ENCODE results near the gene UBA5. TPM values are rescaled to one million over a fixed set of nuclear protein-coding genes. Genes with fewer than 3 reads are reported as not detected.
A peak's percentile ranks its signal among the peaks of the same experiment; 100 is the strongest.

UBA5 gene
- total and polyA plus RNA-seq, 2 of the 13 experiments (the other 11 are each of a cell fraction or from before 2014, with no cell fraction given), result 30.2 to 46.8 TPM

DNA sequence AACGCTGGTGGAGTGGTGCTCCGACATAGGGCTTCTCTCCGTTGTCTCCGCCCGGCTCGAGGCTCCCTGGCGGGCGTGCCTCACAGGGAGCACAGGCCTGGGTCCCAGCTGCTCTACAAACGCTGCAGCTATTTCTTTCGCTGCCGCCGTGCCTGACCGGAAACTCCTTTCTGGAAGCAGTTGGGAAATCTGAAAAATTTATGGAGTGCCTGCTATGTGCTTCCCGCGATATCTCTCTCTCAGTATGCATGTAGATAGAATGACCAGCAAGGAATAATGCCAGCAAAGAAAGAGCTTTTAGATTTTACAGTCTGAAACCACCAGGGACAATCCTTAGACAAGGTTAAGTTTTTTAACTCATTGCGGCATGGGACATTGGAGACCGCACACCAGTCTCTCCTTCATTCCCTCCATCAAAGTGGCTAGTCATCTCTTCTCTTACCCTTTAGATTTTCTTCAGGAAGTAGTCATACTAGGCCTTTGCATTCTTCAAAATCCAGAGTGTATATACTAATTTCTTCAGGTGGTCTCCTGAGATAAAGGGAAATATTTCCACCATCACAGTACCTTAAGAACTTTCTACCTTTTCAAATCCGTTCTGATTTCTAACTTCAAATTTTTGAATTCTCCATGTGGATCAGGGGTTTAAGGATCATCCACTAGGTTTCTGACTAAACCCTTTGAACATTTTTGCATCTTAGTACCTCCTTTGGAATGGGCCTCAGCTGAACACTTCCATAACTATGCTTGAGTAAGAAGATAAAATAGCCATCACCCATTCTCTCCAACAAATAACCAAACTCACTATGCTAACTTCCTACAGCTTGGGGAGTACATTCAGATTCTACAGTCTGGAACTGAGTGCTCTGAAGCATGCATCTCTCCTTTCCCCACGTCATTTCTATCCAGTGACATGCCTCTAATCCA, 63.2 kb downstream of the UBA5 start (continued):
- no peak for TF ChIP-seq TERF1 (CRISPR knock-in tag; IDR thresholded peaks at IDR 0.05)
- no peak for TF ChIP-seq PAF1 (CRISPR knock-in tag; IDR thresholded peaks at IDR 0.05)
- TF ChIP-seq KAT8 (CRISPR knock-in tag; IDR thresholded peaks at IDR 0.05), result peak; percentile 37; the same call in 1 of the 2 replicates
- TF ChIP-seq HOXA5 (CRISPR knock-in tag; IDR thresholded peaks at IDR 0.05), result peak; percentile 1; the same call in 1 of the 2 replicates
- 0 out of 2 replicates have a peak, but pooled peaks have one; percentile 28 for TF ChIP-seq HINFP (CRISPR knock-in tag; IDR thresholded peaks at IDR 0.05; ENCODE audit: low read depth)
- TF ChIP-seq TEAD3 (CRISPR knock-in tag; optimal IDR thresholded peaks at IDR 0.05; ENCODE audit: borderline replicate concordance), result peak; percentile 56
- TF ChIP-seq ZNF652 (CRISPR knock-in tag; IDR thresholded peaks at IDR 0.05; ENCODE audit: borderline replicate concordance, low read depth), result peak; percentile 61

DNA sequence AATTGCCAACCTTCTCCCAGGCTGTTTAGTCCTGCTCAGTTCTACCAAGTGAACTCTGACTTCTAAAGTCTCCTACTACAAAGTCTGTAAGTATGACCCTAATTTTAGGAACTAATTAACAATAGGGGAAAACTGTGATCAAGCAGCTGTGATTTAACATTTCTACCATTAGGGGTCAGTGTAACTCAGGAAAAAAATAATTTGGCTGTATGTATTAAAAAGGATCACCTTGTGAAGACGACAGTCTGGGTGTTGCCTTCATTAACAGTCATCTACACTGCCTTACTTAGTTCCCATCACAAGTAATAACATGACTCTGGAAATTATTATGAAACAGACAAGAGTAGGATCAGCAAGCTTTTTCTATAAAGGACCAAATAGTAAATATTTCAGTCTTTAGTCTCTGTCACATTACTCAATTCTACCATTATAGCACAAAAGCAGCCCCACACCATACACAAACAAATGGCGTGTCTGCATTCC, 66.3 kb downstream of the UBA5 start:
- Histone ChIP-seq H3K9me3 (ENCODE audit: low read length) (no peaks in the 10 kb centered on the region), H3K79me2 (ENCODE audit: insufficient read depth, low read length) (peaks cover 4% of the 10 kb centered on the region), H3K4me3 (replicated peaks in 1 of 3; ENCODE audit: insufficient read depth in 1 of 3, low read depth in 2 of 3, low read length in 3 of 3) (no peak overlapping the region), H3K27me3 (ENCODE audit: control insufficient read depth in 1 of 2, insufficient read depth in 2 of 2, low read length in 2 of 2) (no peaks in the 10 kb centered on the region; a peak in 1 of 5 replicates), H3K4me1 (ENCODE audit: insufficient read depth, low read length) (peaks cover 19% of the 10 kb centered on the region), H3K4me2 (ENCODE audit: low read depth, low read length) (no peak overlapping the region), H4K20me1 (ENCODE audit: insufficient read depth, low read length) (no peaks in the 10 kb centered on the region), H2AFZ (ENCODE audit: low read length) (no peak overlapping the region), H3K9ac (ENCODE audit: insufficient read depth, low read depth, low read length) (no peak overlapping the region), H3K27ac (ENCODE audit: extremely low read length, insufficient read depth, low read length) (no peak overlapping the region), H3K36me3 (replicated peaks in 1 of 2; ENCODE audit: control insufficient read depth in 1 of 2, insufficient read depth in 2 of 2, low read length in 2 of 2) (no peaks in the 10 kb centered on the region)
- WGBS (ENCODE audit: low lambda C conversion rate), result 3% methylated on average over 2 of the region's 2 CpGs
- ChIA-PET CTCF (ENCODE audit: low intra/inter-chr PET ratio, low total read pairs) (interaction anchor here (0.9 to 1.3 kb wide), 2 partner anchors 651 to 697 kb away, joined by 3 to 4 read pairs; no protein-coding TSS in a partner anchor), POLR2A (no interaction called here)
- DNase-seq (ENCODE audit: low spot score) (peak; percentile 39), ATAC-seq (no peak), FAIRE-seq (peak; percentile 79)
- no TSS peak for BruUV-seq (replicated peaks)
- intact Hi-C loops (cut with micrococcal nuclease; ENCODE audit: unreplicated experiment), result loop anchor here (1.0 to 10.0 kb wide), 3 partner anchors 315 to 848 kb away; partner anchors contain the start of gene CDV3
- in situ Hi-C loops (cut with HindIII; ENCODE audit: extremely low pct_ligation_motif_present, low pct_unique_long_range_greater_than_20kb), result no loop called here
- no peak for TF ChIP-seq POLR2A (IDR thresholded peaks at IDR 0.05; ENCODE audit: insufficient read depth in 1 of 2, low read depth in 2 of 2, low read length in 2 of 2)
- TF ChIP-seq ARID2 (CRISPR knock-in tag; IDR thresholded peaks at IDR 0.05; ENCODE audit: borderline replicate concordance), result no peak
- no peak for TF ChIP-seq HMGA1 (CRISPR knock-in tag; conservative IDR thresholded peaks at IDR 0.05)
- TF ChIP-seq TEAD3 (CRISPR knock-in tag; optimal IDR thresholded peaks at IDR 0.05; ENCODE audit: borderline replicate concordance), result peak; percentile 85
- TF ChIP-seq MIXL1 (CRISPR knock-in tag; IDR thresholded peaks at IDR 0.05), result peak; percentile 24; the same call in 1 of the 2 replicates
- TF ChIP-seq BHLHE40 (IDR thresholded peaks at IDR 0.05; ENCODE audit: low read length), result no peak
- TF ChIP-seq THAP11 (CRISPR knock-in tag; IDR thresholded peaks at IDR 0.05), result no peak
- TF ChIP-seq, protein P1, sequence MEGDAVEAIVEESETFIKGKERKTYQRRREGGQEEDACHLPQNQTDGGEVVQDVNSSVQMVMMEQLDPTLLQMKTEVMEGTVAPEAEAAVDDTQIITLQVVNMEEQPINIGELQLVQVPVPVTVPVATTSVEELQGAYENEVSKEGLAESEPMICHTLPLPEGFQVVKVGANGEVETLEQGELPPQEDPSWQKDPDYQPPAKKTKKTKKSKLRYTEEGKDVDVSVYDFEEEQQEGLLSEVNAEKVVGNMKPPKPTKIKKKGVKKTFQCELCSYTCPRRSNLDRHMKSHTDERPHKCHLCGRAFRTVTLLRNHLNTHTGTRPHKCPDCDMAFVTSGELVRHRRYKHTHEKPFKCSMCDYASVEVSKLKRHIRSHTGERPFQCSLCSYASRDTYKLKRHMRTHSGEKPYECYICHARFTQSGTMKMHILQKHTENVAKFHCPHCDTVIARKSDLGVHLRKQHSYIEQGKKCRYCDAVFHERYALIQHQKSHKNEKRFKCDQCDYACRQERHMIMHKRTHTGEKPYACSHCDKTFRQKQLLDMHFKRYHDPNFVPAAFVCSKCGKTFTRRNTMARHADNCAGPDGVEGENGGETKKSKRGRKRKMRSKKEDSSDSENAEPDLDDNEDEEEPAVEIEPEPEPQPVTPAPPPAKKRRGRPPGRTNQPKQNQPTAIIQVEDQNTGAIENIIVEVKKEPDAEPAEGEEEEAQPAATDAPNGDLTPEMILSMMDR (CRISPR knock-in tag; IDR thresholded peaks at IDR 0.05), result peak; percentile 63
- no peak for TF ChIP-seq ZMYM3 (CRISPR knock-in tag; IDR thresholded peaks at IDR 0.05)
- no peak for TF ChIP-seq NFRKB (IDR thresholded peaks at IDR 0.05)
- TF ChIP-seq FOXP1 (IDR thresholded peaks at IDR 0.05), result no peak
- TF ChIP-seq FOXP1 (CRISPR knock-in tag; IDR thresholded peaks at IDR 0.05), result no peak
- no peak for TF ChIP-seq ZNF737 (CRISPR knock-in tag; IDR thresholded peaks at IDR 0.05; ENCODE audit: borderline replicate concordance)
- no peak for TF ChIP-seq CBFB (CRISPR knock-in tag; IDR thresholded peaks at IDR 0.05)
- no peak for TF ChIP-seq PCBP1 (IDR thresholded peaks at IDR 0.05; ENCODE audit: borderline replicate concordance, low read depth, low read length)

Measured in HepG2 (cell line).